GM21360 (cell line): ENCODE measurements around the gene C9orf85.
A peak's percentile ranks its signal among the peaks of the same experiment; 100 is the strongest.

Experiments
- ATAC-seq: cut with Tn5 transposase; IDR thresholded peaks from one replicate; pipeline ENCODE4 v1.9.1; 2021; ENCODE audit warnings: mild to moderate bottlenecking, moderate library complexity; ENCODE audit not compliant: unreplicated experiment

C9orf85 gene

GRCh38 chr9:71901695-71902597, 9.5 kb upstream of the C9orf85 start:
- no peak for ATAC-seq

- no peak for ATAC-seq
These were observed 7.4 kb upstream of the C9orf85 start for GRCh38 chr9:71904076-71904475.

GRCh38 chr9:71908825-71909224, 2.6 kb upstream of the C9orf85 start:
- ATAC-seq, result no peak

- peak; percentile 10 for ATAC-seq
These were observed 1.4 kb upstream of the C9orf85 start for GRCh38 chr9:71909887-71910649.

DNA sequence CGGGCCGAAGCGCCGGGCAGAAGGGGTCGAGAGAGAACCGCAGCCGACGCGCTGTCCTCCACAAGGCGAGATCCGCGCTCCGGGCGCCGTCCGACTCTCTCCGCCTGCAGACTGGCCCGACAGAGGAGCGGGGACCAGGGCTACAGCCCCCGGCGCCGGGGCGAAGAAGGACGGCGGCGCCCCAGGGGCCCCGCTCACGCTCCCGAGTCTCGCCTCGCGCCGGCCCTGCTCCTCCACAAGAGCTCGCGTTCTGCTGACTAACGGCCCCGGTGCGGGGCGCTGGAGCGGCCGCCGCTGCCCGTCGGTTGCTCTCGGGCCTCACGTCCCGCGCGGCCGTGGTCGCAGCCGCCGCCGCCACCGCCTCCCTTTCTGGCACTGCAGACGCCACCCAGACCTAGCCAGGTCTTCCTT, 784 bp upstream of the C9orf85 start:
- peak; percentile 10 for ATAC-seq

DNA sequence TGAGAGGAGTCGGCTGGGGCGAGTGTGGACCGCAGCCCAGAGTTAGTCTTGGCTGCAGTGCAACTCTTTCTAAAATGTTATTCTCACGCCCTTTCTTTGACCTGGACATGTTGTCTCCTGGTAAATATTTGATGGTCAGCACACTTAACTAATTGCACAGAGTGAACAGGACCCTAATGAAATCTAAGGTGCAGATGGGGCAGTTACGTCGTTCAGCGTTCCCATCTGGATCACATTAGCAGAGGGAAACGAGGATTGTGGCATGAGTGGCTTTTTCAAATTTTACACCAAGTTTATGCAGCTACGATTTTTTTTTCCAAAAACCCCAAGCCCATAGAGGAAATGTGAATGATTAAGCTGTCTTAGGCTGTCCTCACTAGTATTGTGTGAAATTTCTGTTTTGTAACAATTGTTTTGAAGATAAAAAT, 483 bp downstream of the C9orf85 start:
- no peak for ATAC-seq

DNA sequence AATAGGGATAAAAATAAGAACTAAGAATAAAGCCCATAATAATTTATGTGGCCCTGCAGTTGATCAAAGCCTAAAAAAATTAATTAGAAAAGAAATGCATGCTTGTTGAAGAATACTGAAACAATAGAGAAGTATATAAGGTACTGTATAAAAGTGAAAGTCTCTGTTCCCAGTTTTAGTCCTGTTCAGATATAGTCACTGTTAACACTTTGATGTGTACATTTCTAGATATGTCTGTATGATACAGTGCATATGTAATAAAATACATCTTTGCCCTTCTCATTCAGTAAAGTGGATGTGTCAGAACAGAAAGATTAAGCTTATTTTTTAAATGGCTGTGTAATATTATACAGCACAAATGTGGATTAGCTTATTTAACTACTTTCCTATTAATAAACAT, 4.1 kb downstream of the C9orf85 start:
- ATAC-seq, result no peak

DNA sequence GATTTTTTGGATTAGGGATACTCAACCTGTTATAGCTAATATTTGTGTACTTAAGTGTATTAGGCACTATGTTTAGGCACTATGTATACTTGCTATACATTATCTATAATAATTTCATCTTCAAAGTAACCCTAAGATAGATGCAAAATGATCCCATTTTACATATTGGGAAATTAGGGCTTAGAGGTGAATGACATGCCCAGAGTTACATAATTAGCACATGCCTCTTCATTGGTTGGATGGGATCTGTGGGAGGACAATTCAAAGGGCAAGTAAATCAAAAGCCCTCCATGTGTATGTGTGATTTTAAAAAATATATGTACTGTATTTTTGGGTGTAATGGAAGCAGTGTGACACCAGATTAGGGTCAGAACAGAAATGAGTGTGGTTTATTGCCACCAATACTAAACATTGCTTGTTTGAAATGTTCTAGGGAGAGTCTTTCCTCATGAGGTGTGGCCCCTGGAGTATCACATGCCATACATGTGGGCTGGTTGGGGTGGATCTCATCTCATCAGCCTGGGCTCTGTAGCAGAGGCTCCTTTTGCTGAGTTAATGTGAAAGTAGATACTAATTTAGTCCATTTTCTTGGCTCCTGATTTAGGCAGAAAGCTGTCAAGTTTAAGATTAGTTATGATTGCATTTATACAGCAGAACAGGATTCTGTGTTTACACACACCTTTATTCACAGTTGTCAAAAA, 5.5 kb downstream of the C9orf85 start:
- ATAC-seq, result peak; percentile 90

- no peak for ATAC-seq
These were observed 7.0 kb downstream of the C9orf85 start for GRCh38 chr9:71918419-71918818.

DNA sequence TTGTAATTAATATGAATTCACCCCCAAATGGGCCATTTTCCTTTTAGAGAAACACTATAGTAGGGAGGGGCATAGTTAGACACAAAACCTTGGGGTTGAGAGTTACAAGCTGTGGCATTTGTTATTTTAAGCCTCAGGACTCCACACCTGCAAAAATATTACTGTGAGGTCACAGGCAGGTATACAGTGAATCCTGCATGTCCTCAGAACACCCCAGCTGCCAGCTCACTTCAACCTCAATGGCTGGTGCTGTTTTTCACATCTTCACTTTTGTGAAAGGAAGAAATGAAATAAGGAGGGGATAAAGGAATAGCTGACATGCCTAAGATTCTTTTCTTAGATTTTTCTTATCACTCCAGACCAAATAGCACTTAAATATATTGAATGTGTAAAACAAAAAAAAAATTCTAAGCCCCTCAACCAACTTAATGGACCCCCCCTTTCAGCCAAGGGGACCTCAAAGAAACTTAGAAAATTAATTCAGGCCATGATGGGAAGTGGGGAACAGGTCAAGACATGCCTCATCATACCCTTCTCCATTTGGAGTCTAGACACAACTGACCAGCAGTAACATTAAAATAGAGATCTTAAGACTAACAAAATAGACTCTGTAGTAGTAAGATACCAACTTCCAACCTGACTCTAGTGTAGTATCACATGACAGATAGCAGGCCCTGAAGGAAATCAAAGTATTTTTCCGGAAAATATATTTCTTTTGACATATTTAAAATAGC, 9.2 kb downstream of the C9orf85 start:
- ATAC-seq, result no peak

DNA sequence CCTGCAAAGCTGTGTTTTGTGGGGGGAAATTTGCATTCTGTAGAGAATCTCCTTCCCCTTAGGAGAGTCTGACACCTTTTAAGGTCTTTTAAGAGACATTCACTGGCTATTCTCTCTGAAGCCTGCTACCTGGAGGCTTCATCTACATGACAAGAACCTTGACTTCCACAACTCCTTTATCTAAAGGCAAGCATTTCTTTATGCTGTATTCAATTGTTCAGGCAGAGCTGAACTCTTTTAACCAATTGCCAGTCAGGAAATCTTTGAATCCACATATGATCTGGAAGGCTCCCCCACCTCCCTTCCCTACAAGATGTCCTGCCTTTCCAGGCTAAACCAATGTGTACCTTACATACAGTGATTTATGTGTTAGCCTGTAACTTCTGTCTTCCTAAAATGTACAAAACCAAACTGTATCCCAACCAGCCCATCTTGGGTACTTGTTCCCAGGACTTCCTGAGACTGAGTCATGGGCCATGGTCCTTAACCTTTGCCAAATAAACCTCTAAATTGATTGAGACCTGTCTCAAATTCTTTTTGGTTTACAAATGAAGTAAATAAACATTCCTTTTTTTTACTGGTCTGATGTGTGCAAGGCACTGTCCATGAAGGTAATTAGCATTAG, 9.9 kb downstream of the C9orf85 start:
- ATAC-seq, result no peak

GRCh38 chr9:71924576-71924975, 13.1 kb downstream of the C9orf85 start:
- ATAC-seq, result no peak

GRCh38 chr9:71925834-71926233, 14.4 kb downstream of the C9orf85 start:
- no peak for ATAC-seq

- ATAC-seq, result no peak
These were observed 16.9 kb downstream of the C9orf85 start for GRCh38 chr9:71928376-71928775.

- no peak for ATAC-seq
These were observed 17.4 kb downstream of the C9orf85 start for GRCh38 chr9:71928806-71929205.

GRCh38 chr9:71929223-71929622, 17.8 kb downstream of the C9orf85 start:
- no peak for ATAC-seq

GRCh38 chr9:71929791-71930440, 18.5 kb downstream of the C9orf85 start:
- no peak for ATAC-seq

DNA sequence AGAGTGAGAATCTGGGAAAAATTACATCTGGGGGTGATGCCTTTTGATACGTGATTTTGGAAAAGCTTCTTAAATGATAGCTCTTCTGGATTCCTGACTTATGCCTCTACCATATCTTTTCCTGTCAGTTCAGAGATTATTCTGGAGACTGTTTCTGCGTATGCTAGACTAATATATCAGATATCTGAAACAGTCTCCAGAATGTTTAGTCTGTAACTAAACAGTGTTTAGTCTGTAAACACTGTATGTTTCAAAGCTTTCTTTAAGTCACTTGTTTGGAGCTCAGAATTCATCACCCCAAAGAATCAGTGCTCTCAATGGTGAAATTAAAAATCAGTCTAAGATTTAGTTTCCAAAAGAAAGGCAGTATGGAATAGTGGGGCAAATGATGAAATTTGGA, 19.7 kb downstream of the C9orf85 start:
- no peak for ATAC-seq

DNA sequence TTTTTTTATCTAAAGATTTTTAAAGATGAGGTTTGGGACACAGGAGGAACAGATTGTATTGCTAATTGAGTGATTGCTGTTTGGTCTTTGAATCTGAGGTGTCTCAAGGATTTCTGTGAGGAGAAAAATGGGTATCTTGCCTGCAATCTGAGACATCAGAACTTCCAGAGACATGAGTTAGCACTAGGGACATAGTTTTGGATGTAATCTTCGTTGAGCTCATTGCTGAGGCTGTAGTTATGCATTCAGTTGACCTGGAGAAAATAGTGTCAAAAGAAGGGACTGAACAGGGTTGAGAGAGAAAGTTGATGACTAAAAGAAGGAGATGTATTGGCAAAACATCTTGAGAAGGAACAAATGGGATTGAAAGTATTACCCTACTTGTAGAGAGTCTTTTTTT, 24.6 kb downstream of the C9orf85 start:
- ATAC-seq, result no peak
